Calu3 (cell line): Measurements from ENCODE around the gene ZNF579. TPM values are rescaled to one million over a fixed set of nuclear protein-coding genes. Genes with fewer than 3 reads are reported as not detected.

Source experiments
- BruUV-seq: library from RNA; stranded (reverse); fragments of 400-500 nt; replicated peaks from 2 replicates; lab custom pipeline; 2021; lab: Mats Ljungman, UMichigan
- CTCF ChIA-PET: fragments of 300-600 bp; sonication (Branson Sonifier 250); formaldehyde crosslinking; loops from one replicate; lab custom pipeline; 2022; ENCODE audit warnings: antibody characterized with exemption; lab: Charles Lee
- DNase-seq: peaks from one replicate; pipeline ENCODE4 v3.0.0; 2022
- H3K27ac Mint-ChIP-seq: one replicate; pipeline ENCODE4 v1.8.0; 2022; ENCODE audit warnings: mixed read lengths; ENCODE audit not compliant: unreplicated experiment
- H3K27me3 Mint-ChIP-seq: one replicate; pipeline ENCODE4 v1.8.0; 2022; ENCODE audit warnings: mixed read lengths; ENCODE audit not compliant: unreplicated experiment
- H3K36me3 Mint-ChIP-seq: one replicate; pipeline ENCODE4 v1.8.0; 2022; ENCODE audit warnings: mild to moderate bottlenecking, moderate library complexity, mixed read lengths; ENCODE audit not compliant: insufficient read depth, unreplicated experiment
- H3K4me1 Mint-ChIP-seq: one replicate; pipeline ENCODE4 v1.8.0; 2022; ENCODE audit warnings: mild to moderate bottlenecking, low read depth, mixed read lengths; ENCODE audit not compliant: unreplicated experiment
- H3K4me3 Mint-ChIP-seq: one replicate; pipeline ENCODE4 v1.8.0; 2022; ENCODE audit warnings: mild to moderate bottlenecking, low read depth, moderate library complexity, mixed read lengths; ENCODE audit not compliant: unreplicated experiment
- H3K9me3 Mint-ChIP-seq: one replicate; pipeline ENCODE4 v1.8.0; 2022; ENCODE audit warnings: low read depth, mixed read lengths; ENCODE audit not compliant: unreplicated experiment
- intact Hi-C: fragments of 100-400 bp; cut with micrococcal nuclease; formaldehyde crosslinking; loops from one replicate; pipeline ENCODE4 v1.10.0; 2022; ENCODE audit not compliant: unreplicated experiment
- total RNA-seq: library from RNA; stranded (reverse); gene quantifications from 2 replicates; pipeline ENCODE4 v1.2.3, GENCODE V29; 2022
- TF ChIP-seq, protein P1 (sequence below): fragments of 200-600 bp; IDR thresholded peaks from one replicate; pipeline ENCODE4 v1.8.0; 2022; ENCODE audit warnings: antibody characterized with exemption; ENCODE audit not compliant: unreplicated experiment

ZNF579 gene
- total RNA-seq, 1 experiment from 2014 or later: 29.8 TPM

DNA sequence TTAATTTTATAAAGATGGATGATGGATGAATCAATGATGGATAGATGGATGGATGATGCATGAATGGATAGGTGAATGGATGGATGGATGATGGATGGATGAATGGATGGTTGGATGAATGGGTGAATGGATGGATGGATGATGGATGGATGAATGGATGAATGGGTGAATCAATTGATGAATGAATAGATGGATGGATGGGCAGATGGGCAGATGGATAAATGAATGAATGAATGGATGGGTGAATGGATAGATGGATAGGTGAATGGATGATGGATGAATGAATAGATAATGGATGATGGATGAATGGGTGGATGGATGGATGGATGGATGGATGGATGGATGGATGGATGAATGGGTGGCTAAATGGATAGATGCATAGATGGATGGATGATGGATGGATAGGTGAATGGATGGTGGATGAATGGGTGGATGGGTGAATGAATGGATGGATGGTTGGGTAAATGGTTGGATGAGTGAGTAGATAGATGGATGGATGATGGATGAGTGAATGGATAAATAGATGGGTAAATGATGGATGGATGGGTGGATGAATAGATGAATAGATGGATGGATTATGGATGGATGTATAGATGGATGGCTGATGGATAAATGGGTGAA lies 12.8 kb downstream of the ZNF579 start:
- Mint-ChIP-seq H3K27me3 (peaks cover 27% of the 10 kb centered on the region), H3K36me3 (no peaks in the 10 kb centered on the region), H3K27ac (no peak overlapping the region), H3K4me3 (no peak overlapping the region), H3K4me1 (no peaks in the 10 kb centered on the region), H3K9me3 (no peaks in the 10 kb centered on the region)
- CTCF ChIA-PET: no interaction called here
- intact Hi-C loops: no loop called here
- BruUV-seq: no TSS peak
- DNase-seq: no peak
- TF ChIP-seq, protein P1, sequence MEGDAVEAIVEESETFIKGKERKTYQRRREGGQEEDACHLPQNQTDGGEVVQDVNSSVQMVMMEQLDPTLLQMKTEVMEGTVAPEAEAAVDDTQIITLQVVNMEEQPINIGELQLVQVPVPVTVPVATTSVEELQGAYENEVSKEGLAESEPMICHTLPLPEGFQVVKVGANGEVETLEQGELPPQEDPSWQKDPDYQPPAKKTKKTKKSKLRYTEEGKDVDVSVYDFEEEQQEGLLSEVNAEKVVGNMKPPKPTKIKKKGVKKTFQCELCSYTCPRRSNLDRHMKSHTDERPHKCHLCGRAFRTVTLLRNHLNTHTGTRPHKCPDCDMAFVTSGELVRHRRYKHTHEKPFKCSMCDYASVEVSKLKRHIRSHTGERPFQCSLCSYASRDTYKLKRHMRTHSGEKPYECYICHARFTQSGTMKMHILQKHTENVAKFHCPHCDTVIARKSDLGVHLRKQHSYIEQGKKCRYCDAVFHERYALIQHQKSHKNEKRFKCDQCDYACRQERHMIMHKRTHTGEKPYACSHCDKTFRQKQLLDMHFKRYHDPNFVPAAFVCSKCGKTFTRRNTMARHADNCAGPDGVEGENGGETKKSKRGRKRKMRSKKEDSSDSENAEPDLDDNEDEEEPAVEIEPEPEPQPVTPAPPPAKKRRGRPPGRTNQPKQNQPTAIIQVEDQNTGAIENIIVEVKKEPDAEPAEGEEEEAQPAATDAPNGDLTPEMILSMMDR: no peak

DNA sequence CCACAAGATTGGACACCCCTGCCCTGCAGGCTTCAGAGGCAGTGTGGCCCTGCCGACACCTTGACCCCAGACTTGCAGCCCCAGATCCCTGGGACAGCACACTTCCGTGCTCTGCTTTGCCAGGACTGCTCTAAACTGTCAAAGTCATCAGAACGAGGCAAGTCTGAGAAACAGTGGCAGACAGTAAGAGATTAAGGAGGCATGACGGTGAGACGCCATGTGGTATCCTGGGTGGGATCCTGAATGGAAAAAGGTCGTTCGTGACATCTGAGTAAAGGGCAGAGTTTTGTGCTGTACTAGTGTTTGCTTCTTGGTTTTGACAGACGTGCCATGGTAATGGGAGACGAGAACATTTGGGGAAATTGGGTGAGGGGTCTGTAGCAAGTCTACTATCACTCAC lies 13.8 kb downstream of the ZNF579 start:
- H3K4me3 Mint-ChIP-seq: no peak overlapping the region
- DNase-seq: no peak
- TF ChIP-seq, protein P1: no peak
- no peaks in the 10 kb centered on the region for H3K4me1 Mint-ChIP-seq
- BruUV-seq: no TSS peak
- no peaks in the 10 kb centered on the region for H3K9me3 Mint-ChIP-seq
- peaks cover 27% of the 10 kb centered on the region for H3K27me3 Mint-ChIP-seq
- H3K36me3 Mint-ChIP-seq: no peaks in the 10 kb centered on the region
- no peak overlapping the region for H3K27ac Mint-ChIP-seq
- CTCF ChIA-PET: interaction anchor here (1.1 kb wide), 1 partner anchor 19 kb away, joined by 3 read pairs; no protein-coding TSS in a partner anchor
- intact Hi-C loops: no loop called here

DNA sequence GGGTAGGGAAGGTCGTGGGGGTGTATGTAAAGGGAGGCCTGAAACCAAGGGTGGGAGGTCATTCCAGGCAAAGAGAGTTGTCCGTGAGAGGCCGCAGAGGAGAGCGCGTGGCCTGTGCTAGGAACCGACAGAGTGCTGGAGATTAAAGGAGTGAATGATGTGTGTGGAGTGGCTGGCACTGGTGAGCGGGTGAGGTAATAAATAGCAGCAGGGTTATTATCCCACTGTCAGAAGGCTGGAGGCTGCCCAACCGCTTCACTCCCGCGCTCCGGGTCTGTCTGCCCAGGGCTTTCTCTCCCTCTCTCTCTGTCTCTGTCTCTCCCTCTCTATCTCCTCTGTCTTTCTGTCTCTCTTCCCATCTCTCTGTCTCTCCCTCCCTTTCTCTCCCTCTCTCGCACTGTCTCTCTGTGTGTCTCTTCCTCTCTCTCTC lies 17.4 kb downstream of the ZNF579 start:
- no peaks in the 10 kb centered on the region for H3K9me3 Mint-ChIP-seq
- intact Hi-C loops: no loop called here
- DNase-seq: no peak

DNA sequence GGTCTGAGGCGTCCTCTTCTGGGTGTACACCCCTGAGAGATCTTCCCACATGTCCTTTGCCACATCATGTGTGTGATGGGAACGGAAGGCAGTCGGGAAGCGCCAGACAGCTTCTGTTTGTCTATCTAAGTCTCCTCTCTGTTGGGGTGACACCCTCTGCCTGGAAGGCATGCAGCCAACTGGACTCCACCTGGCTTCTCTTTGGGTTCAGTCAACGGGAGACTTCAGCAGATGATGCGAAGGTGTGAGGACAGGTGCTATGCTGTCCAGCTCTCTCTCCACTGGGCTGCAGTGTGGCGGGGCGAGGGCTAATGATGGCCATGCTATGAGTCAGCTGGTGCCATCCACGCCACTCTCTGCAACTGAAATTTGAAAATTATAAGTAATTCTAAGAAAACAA lies 21.0 kb downstream of the ZNF579 start:
- BruUV-seq: no TSS peak
- H3K4me1 Mint-ChIP-seq: no peaks in the 10 kb centered on the region
- CTCF ChIA-PET: interaction anchor here (0.6 kb wide), 1 partner anchor 21 kb away, joined by 3 read pairs; no protein-coding TSS in a partner anchor
- intact Hi-C loops: no loop called here
- H3K27me3 Mint-ChIP-seq: peaks cover 26% of the 10 kb centered on the region
- no peak for DNase-seq
- no peaks in the 10 kb centered on the region for H3K9me3 Mint-ChIP-seq
- H3K27ac Mint-ChIP-seq: no peak overlapping the region
- no peak overlapping the region for H3K4me3 Mint-ChIP-seq
- TF ChIP-seq, protein P1: no peak
- H3K36me3 Mint-ChIP-seq: no peaks in the 10 kb centered on the region

More for the DNA sequence above, 17.4 kb downstream of the ZNF579 start:
- TF ChIP-seq, protein P1: no peak
- no peaks in the 10 kb centered on the region for H3K36me3 Mint-ChIP-seq
- H3K27me3 Mint-ChIP-seq: peaks cover 34% of the 10 kb centered on the region
- no peak overlapping the region for H3K4me3 Mint-ChIP-seq
- BruUV-seq: no TSS peak
- H3K4me1 Mint-ChIP-seq: no peaks in the 10 kb centered on the region
- CTCF ChIA-PET: no interaction called here
- no peak overlapping the region for H3K27ac Mint-ChIP-seq
